ENCODE results near the gene HSBP1L1.
A peak's percentile ranks its signal among the peaks of the same experiment; 100 is the strongest.
"Not testable (repeated sequence)": the region's sequence is repeated elsewhere in the genome, so short reads cannot be mapped to it uniquely, and the experiment has no call there.

HSBP1L1 gene

GRCh38 chr18:79956276-79956675 lies 8.2 kb upstream of the HSBP1L1 start:
- ATAC-seq (no peak), DNase-seq (no peak)
- Mint-ChIP-seq H3K36me3 (ENCODE audit: low read depth) (no peaks in the 10 kb centered on the region), H3K27ac (no peak overlapping the region), H3K4me1 (peaks cover 26% of the 10 kb centered on the region), H3K4me3 (no peak overlapping the region), H3K9me3 (no peaks in the 10 kb centered on the region), H3K27me3 (no peaks in the 10 kb centered on the region)

- Mint-ChIP-seq H3K27ac (no peak overlapping the region), H3K27me3 (peaks cover 2% of the 10 kb centered on the region), H3K9me3 (no peaks in the 10 kb centered on the region), H3K4me3 (no peak overlapping the region), H3K36me3 (ENCODE audit: low read depth) (no peaks in the 10 kb centered on the region), H3K4me1 (peaks cover 52% of the 10 kb centered on the region)
- DNase-seq (no peak), ATAC-seq (no peak)
Measured at GRCh38 chr18:79958981-79959380, 5.5 kb upstream of the HSBP1L1 start.

GRCh38 chr18:79960161-79960801 lies 4.2 kb upstream of the HSBP1L1 start:
- ATAC-seq; H3K36me3 Mint-ChIP-seq (ENCODE audit: low read depth); H3K27me3 Mint-ChIP-seq; H3K9me3 Mint-ChIP-seq; H3K27ac Mint-ChIP-seq; DNase-seq: not testable (repeated sequence)
- peaks cover 48% of the 10 kb centered on the region for H3K4me1 Mint-ChIP-seq
- H3K4me3 Mint-ChIP-seq = peak overlapping the region; percentile 30

- no peak overlapping the region for H3K27ac Mint-ChIP-seq
- no peaks in the 10 kb centered on the region for H3K9me3 Mint-ChIP-seq
- peaks cover 50% of the 10 kb centered on the region for H3K4me1 Mint-ChIP-seq
- H3K36me3 Mint-ChIP-seq (ENCODE audit: low read depth) = no peaks in the 10 kb centered on the region
- DNase-seq (no peak), ATAC-seq (no peak)
- peaks cover 2% of the 10 kb centered on the region for H3K27me3 Mint-ChIP-seq
- no peak overlapping the region for H3K4me3 Mint-ChIP-seq
Measured at GRCh38 chr18:79960921-79961526, 3.4 kb upstream of the HSBP1L1 start.

GRCh38 chr18:79961527-79962291 lies 2.7 kb upstream of the HSBP1L1 start:
- H3K9me3 Mint-ChIP-seq = no peaks in the 10 kb centered on the region
- H3K36me3 Mint-ChIP-seq (ENCODE audit: low read depth) = no peaks in the 10 kb centered on the region
- peaks cover 50% of the 10 kb centered on the region for H3K4me1 Mint-ChIP-seq
- H3K4me3 Mint-ChIP-seq = no peak overlapping the region
- H3K27me3 Mint-ChIP-seq = peaks cover 2% of the 10 kb centered on the region
- no peak for DNase-seq
- ATAC-seq = no peak
- no peak overlapping the region for H3K27ac Mint-ChIP-seq

- H3K27ac Mint-ChIP-seq = no peak overlapping the region
Measured at GRCh38 chr18:79962311-79962710, 2.1 kb upstream of the HSBP1L1 start.

GRCh38 chr18:79962835-79963657 lies 1.4 kb upstream of the HSBP1L1 start:
- H3K4me3 Mint-ChIP-seq = peak overlapping the region; percentile 52
- peaks cover 2% of the 10 kb centered on the region for H3K27me3 Mint-ChIP-seq
- H3K36me3 Mint-ChIP-seq (ENCODE audit: low read depth) = no peaks in the 10 kb centered on the region
- H3K9me3 Mint-ChIP-seq = no peaks in the 10 kb centered on the region
- peak; percentile 73 for ATAC-seq
- H3K27ac Mint-ChIP-seq = peak overlapping the region; percentile 88
- peak; percentile 55 for DNase-seq
- H3K4me1 Mint-ChIP-seq = peaks cover 52% of the 10 kb centered on the region

More at GRCh38 chr18:79962311-79962710, 2.1 kb upstream of the HSBP1L1 start:
- Mint-ChIP-seq H3K27me3 (peaks cover 2% of the 10 kb centered on the region), H3K36me3 (ENCODE audit: low read depth) (no peaks in the 10 kb centered on the region), H3K4me1 (peaks cover 52% of the 10 kb centered on the region), H3K4me3 (peak overlapping the region; percentile 52), H3K9me3 (no peaks in the 10 kb centered on the region)
- ATAC-seq = no peak
- DNase-seq = no peak

GRCh38 chr18:79963658-79964329 lies 649 bp upstream of the HSBP1L1 start:
- DNase-seq (no peak), ATAC-seq (no peak)
- Mint-ChIP-seq H3K4me3 (peak overlapping the region; percentile 52), H3K9me3 (no peaks in the 10 kb centered on the region), H3K27ac (peak overlapping the region; percentile 88), H3K4me1 (peaks cover 52% of the 10 kb centered on the region), H3K36me3 (ENCODE audit: low read depth) (no peaks in the 10 kb centered on the region), H3K27me3 (peaks cover 2% of the 10 kb centered on the region)

- peaks cover 2% of the 10 kb centered on the region for H3K27me3 Mint-ChIP-seq
- no peaks in the 10 kb centered on the region for H3K36me3 Mint-ChIP-seq (ENCODE audit: low read depth)
- peak overlapping the region; percentile 75 for H3K4me3 Mint-ChIP-seq
- peak; percentile 20 for DNase-seq
- no peak for ATAC-seq
- H3K9me3 Mint-ChIP-seq = no peaks in the 10 kb centered on the region
- H3K27ac Mint-ChIP-seq = peak overlapping the region; percentile 57
- peaks cover 45% of the 10 kb centered on the region for H3K4me1 Mint-ChIP-seq
Measured at GRCh38 chr18:79965119-79965902, 868 bp downstream of the HSBP1L1 start.

GRCh38 chr18:79970419-79971133 lies 6.1 kb downstream of the HSBP1L1 start:
- H3K27me3 Mint-ChIP-seq = no peaks in the 10 kb centered on the region
- peaks cover 33% of the 10 kb centered on the region for H3K36me3 Mint-ChIP-seq (ENCODE audit: low read depth)
- ATAC-seq = no peak
- no peak for DNase-seq
- H3K4me3 Mint-ChIP-seq = no peak overlapping the region
- H3K4me1 Mint-ChIP-seq = peaks cover 3% of the 10 kb centered on the region
- no peaks in the 10 kb centered on the region for H3K9me3 Mint-ChIP-seq
- no peak overlapping the region for H3K27ac Mint-ChIP-seq

GRCh38 chr18:79971211-79971952 lies 6.9 kb downstream of the HSBP1L1 start:
- Mint-ChIP-seq H3K27me3 (no peaks in the 10 kb centered on the region), H3K4me3 (no peak overlapping the region), H3K9me3 (no peaks in the 10 kb centered on the region), H3K36me3 (ENCODE audit: low read depth) (peaks cover 40% of the 10 kb centered on the region), H3K27ac (no peak overlapping the region), H3K4me1 (peaks cover 2% of the 10 kb centered on the region)
- ATAC-seq = no peak
- DNase-seq = no peak

- H3K9me3 Mint-ChIP-seq = no peaks in the 10 kb centered on the region
- no peak overlapping the region for H3K4me3 Mint-ChIP-seq
- H3K27ac Mint-ChIP-seq = no peak overlapping the region
- DNase-seq = no peak
- ATAC-seq = no peak
- H3K36me3 Mint-ChIP-seq (ENCODE audit: low read depth) = peaks cover 40% of the 10 kb centered on the region
- peaks cover 2% of the 10 kb centered on the region for H3K4me1 Mint-ChIP-seq
- H3K27me3 Mint-ChIP-seq = no peaks in the 10 kb centered on the region
Measured at GRCh38 chr18:79971986-79972385, 7.5 kb downstream of the HSBP1L1 start.
